ENCODE results near the gene RAPGEF1.
A peak's percentile ranks its signal among the peaks of the same experiment; 100 is the strongest.

RAPGEF1 gene

DNA sequence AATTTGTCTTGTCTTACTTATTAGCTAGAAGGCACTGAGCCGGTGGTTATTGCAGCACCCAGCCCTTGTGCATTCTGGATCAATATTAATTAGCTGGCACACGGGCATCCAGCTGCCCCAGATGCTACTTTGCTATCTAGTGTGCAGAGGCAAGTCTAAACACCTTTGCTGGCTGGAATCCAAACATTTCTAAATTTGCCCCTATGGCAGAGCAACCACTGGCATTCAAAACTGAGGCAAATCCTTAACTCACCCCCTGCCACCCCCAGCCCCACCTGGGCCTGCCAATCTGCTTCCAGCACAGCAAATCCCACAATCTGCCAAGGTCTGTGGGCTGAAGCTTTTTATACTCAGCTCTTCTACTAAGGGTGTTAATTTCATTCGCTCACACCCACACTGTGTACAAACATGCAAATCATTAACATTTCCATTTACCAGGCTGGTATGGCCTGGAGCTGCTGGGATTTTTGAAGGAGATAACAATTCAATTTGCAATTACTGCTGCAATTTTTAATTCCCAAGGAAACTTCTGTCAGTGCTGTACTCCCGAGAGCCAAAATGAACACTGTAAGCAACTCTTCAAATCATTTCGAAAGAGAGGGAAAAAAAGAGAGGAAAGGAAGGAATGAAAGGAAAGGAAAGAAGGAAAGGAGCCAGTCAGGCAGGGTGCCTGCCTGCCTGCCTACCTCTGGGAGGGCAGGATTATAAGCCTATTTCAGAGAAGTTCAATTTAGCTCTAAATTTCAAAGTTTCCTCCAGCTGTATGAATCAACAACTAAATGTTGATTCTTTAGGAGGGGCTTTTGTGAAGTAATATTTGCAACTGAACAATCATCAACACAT is 35.5 kb downstream of the RAPGEF1 start (continued):
- TF ChIP-seq, protein P1, sequence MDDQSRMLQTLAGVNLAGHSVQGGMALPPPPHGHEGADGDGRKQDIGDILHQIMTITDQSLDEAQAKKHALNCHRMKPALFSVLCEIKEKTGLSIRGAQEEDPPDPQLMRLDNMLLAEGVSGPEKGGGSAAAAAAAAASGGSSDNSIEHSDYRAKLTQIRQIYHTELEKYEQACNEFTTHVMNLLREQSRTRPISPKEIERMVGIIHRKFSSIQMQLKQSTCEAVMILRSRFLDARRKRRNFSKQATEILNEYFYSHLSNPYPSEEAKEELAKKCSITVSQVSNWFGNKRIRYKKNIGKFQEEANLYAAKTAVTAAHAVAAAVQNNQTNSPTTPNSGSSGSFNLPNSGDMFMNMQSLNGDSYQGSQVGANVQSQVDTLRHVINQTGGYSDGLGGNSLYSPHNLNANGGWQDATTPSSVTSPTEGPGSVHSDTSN (CRISPR knock-in tag; IDR thresholded peaks at IDR 0.05): no peak
- TF ChIP-seq MYNN (tag by site-specific recombination; IDR thresholded peaks at IDR 0.05; ENCODE audit: borderline replicate concordance) (no peak), ZNF658 (tag by site-specific recombination; IDR thresholded peaks at IDR 0.05) (no peak), ZNF391 (tag by site-specific recombination; IDR thresholded peaks at IDR 0.05; ENCODE audit: borderline replicate concordance, low read depth) (no peak), ZEB2 (tag by site-specific recombination; IDR thresholded peaks at IDR 0.05) (no peak), ZBTB17 (tag by site-specific recombination; IDR thresholded peaks at IDR 0.05) (peak; percentile 93), SP3 (tag by site-specific recombination; IDR thresholded peaks at IDR 0.05) (no peak), ZNF324 (tag by site-specific recombination; IDR thresholded peaks at IDR 0.05) (no peak), ZNF404 (tag by site-specific recombination; IDR thresholded peaks at IDR 0.05) (no peak), ZNF501 (tag by site-specific recombination; IDR thresholded peaks at IDR 0.05) (no peak), HOXC10 (CRISPR knock-in tag; IDR thresholded peaks at IDR 0.05) (no peak), ZNF155 (tag by site-specific recombination; IDR thresholded peaks at IDR 0.05) (no peak), BCL11A (tag by site-specific recombination; IDR thresholded peaks at IDR 0.05; ENCODE audit: low read depth) (no peak), ZNF530 (tag by site-specific recombination; IDR thresholded peaks at IDR 0.05; ENCODE audit: low read depth) (no peak), WT1 (tag by site-specific recombination; IDR thresholded peaks at IDR 0.05) (no peak), ZNF664 (tag by site-specific recombination; IDR thresholded peaks at IDR 0.05) (no peak), ZNF239 (tag by site-specific recombination; IDR thresholded peaks at IDR 0.05) (no peak), SP7 (tag by site-specific recombination; IDR thresholded peaks at IDR 0.05) (no peak), GLIS2 (tag by site-specific recombination; IDR thresholded peaks at IDR 0.05) (no peak), OSR2 (tag by site-specific recombination; IDR thresholded peaks at IDR 0.05) (no peak), KLF7 (tag by site-specific recombination; IDR thresholded peaks at IDR 0.05; ENCODE audit: borderline replicate concordance) (no peak), ZNF768 (tag by site-specific recombination; IDR thresholded peaks at IDR 0.05) (no peak), ZNF785 (tag by site-specific recombination; IDR thresholded peaks at IDR 0.05) (no peak), ZNF707 (tag by site-specific recombination; IDR thresholded peaks at IDR 0.05) (no peak), ZNF529 (tag by site-specific recombination; IDR thresholded peaks at IDR 0.05; ENCODE audit: insufficient replicate concordance) (no peak), ZFP41 (tag by site-specific recombination; IDR thresholded peaks at IDR 0.05; ENCODE audit: borderline replicate concordance) (no peak)
- TF ChIP-seq, protein P2, sequence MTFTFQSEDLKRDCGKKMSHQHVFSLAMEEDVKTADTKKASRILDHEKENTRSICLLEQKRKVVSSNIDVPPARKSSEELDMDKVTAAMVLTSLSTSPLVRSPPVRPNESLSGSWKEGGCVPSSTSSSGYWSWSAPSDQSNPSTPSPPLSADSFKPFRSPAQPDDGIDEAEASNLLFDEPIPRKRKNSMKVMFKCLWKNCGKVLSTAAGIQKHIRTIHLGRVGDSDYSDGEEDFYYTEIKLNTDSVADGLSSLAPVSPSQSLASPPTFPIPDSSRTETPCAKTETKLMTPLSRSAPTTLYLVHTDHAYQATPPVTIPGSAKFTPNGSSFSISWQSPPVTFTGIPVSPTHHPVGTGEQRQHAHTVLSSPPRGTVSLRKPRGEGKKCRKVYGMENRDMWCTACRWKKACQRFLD (tag by site-specific recombination; IDR thresholded peaks at IDR 0.05): no peak

DNA sequence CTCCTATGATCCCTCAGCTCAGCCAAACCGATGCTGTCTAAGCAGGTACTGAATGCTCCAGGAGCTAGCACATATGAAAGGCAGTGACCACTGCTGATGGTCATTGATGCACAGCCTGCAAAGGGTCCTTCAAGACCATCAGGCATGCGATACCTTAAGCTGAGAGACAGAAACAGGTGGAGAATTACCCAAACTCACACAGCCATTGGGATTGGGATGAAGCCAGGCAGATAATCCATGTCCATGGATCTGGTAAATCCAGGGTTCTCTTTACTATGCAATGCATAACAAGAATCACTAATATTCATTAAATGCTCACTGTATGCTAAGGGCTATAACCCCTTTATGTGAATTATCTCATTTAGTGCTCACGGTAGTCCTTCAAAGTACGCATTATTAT is 36.2 kb downstream of the RAPGEF1 start:
- Histone ChIP-seq H3K27ac (ENCODE audit: extremely low read depth, low read depth, low read length) (no peak overlapping the region), H3K36me3 (ENCODE audit: control insufficient read depth in 2 of 2, insufficient read depth in 1 of 2, low read length in 2 of 2) (no peaks in the 10 kb centered on the region), H3K9me3 (ENCODE audit: control insufficient read depth, insufficient read depth, low read depth, low read length) (no peaks in the 10 kb centered on the region), H3K4me3 (ENCODE audit: low read depth, low read length) (no peak overlapping the region), H3K4me1 (ENCODE audit: control insufficient read depth, insufficient read depth, low read length) (peaks cover 9% of the 10 kb centered on the region)
- CTCF ChIA-PET: interaction anchor here (0.6 to 1.4 kb wide), 4 partner anchors 29 to 113 kb away, joined by 3 to 5 read pairs (median 4); partner anchors contain the start of gene RAPGEF1
- POLR2A ChIA-PET: interaction anchor here (0.7 kb wide), 1 partner anchor 25 kb away, joined by 3 read pairs; no protein-coding TSS in a partner anchor
- TF ChIP-seq, protein P3, sequence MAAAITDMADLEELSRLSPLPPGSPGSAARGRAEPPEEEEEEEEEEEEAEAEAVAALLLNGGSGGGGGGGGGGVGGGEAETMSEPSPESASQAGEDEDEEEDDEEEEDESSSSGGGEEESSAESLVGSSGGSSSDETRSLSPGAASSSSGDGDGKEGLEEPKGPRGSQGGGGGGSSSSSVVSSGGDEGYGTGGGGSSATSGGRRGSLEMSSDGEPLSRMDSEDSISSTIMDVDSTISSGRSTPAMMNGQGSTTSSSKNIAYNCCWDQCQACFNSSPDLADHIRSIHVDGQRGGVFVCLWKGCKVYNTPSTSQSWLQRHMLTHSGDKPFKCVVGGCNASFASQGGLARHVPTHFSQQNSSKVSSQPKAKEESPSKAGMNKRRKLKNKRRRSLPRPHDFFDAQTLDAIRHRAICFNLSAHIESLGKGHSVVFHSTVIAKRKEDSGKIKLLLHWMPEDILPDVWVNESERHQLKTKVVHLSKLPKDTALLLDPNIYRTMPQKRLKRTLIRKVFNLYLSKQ (tag by site-specific recombination; IDR thresholded peaks at IDR 0.05; ENCODE audit: borderline replicate concordance): no peak
- TF ChIP-seq, protein P4, sequence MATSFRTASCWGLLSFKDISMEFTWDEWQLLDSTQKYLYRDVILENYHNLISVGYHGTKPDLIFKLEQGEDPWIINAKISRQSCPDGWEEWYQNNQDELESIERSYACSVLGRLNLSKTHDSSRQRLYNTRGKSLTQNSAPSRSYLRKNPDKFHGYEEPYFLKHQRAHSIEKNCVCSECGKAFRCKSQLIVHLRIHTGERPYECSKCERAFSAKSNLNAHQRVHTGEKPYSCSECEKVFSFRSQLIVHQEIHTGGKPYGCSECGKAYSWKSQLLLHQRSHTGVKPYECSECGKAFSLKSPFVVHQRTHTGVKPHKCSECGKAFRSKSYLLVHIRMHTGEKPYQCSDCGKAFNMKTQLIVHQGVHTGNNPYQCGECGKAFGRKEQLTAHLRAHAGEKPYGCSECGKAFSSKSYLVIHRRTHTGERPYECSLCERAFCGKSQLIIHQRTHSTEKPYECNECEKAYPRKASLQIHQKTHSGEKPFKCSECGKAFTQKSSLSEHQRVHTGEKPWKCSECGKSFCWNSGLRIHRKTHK (tag by site-specific recombination; IDR thresholded peaks at IDR 0.05): no peak
- no peak for TF ChIP-seq ZNF121 (tag by site-specific recombination; IDR thresholded peaks at IDR 0.05)
- TF ChIP-seq ZNF561 (tag by site-specific recombination; IDR thresholded peaks at IDR 0.05; ENCODE audit: borderline replicate concordance): no peak
